ENCODE measurements around the gene OSBPL6. TPM values are rescaled to one million over a fixed set of nuclear protein-coding genes. Genes with fewer than 3 reads are reported as not detected.

OSBPL6 gene
- polyA plus RNA-seq, 1 donor (not counting 4 experiments of a cell fraction or from before 2014, with no cell fraction given) = 11.6 TPM

GRCh38 chr2:178291703-178292102, 97.4 kb downstream of the OSBPL6 start:
- Histone ChIP-seq H3K4me1 (ENCODE audit: control insufficient read depth, extremely low read depth, insufficient read depth, low read length) (no peaks in the 10 kb centered on the region), H3K36me3 (ENCODE audit: control insufficient read depth in 2 of 2, extremely low read depth in 1 of 2, insufficient read depth in 2 of 2, low read length in 2 of 2) (no peaks in the 10 kb centered on the region), H3K4me3 (ENCODE audit: control insufficient read depth in 2 of 3, extremely low read depth in 1 of 3, insufficient read depth in 2 of 3, low read depth in 1 of 3, low read length in 3 of 3) (no peak overlapping the region), H3K9me1 (ENCODE audit: control insufficient read depth, extremely low read depth, insufficient read depth, low read length) (no peaks in the 10 kb centered on the region), H3K9me3 (ENCODE audit: control insufficient read depth, low read depth, low read length) (no peaks in the 10 kb centered on the region), H2AFZ (ENCODE audit: control insufficient read depth, low read length) (no peak overlapping the region), H3K9ac (ENCODE audit: control insufficient read depth, extremely low read depth, insufficient read depth, low read length) (no peak overlapping the region), H3K79me2 (ENCODE audit: control insufficient read depth, insufficient read depth, low read length) (no peaks in the 10 kb centered on the region), H3K27ac (ENCODE audit: control insufficient read depth, insufficient read depth, low read length) (no peak overlapping the region), H3K27me3 (ENCODE audit: control insufficient read depth, extremely low read depth, insufficient read depth, low read length) (no peaks in the 10 kb centered on the region), H4K20me1 (ENCODE audit: control insufficient read depth, extremely low read depth, insufficient read depth, low read length) (no peaks in the 10 kb centered on the region), H3K4me2 (ENCODE audit: control insufficient read depth, extremely low read depth, insufficient read depth, low read depth, low read length) (no peak overlapping the region)
- TF ChIP-seq EZH2 (IDR thresholded peaks at IDR 0.05; ENCODE audit: low read length) (no peak), CTCF (optimal IDR thresholded peaks at IDR 0.05 in 1 of 3, IDR thresholded peaks at IDR 0.05 in 1 of 3, conservative IDR thresholded peaks at IDR 0.05 in 1 of 3; ENCODE audit: extremely low read depth in 1 of 3, insufficient read depth in 2 of 3, low read length in 3 of 3) (no peak)
- FAIRE-seq = no peak
- DNase-seq (ENCODE audit: low read depth, low spot score) = no peak
- dilution Hi-C loops (cut with MboI; ENCODE audit: extremely low pct_ligation_motif_present, low sequenced_read_pairs) = no loop called here

- Histone ChIP-seq H4K20me1 (ENCODE audit: control insufficient read depth, extremely low read depth, insufficient read depth, low read length) (no peaks in the 10 kb centered on the region), H3K4me3 (ENCODE audit: control insufficient read depth in 2 of 3, extremely low read depth in 1 of 3, insufficient read depth in 2 of 3, low read depth in 1 of 3, low read length in 3 of 3) (no peak overlapping the region), H2AFZ (ENCODE audit: control insufficient read depth, low read length) (no peak overlapping the region), H3K36me3 (ENCODE audit: control insufficient read depth in 2 of 2, extremely low read depth in 1 of 2, insufficient read depth in 2 of 2, low read length in 2 of 2) (no peaks in the 10 kb centered on the region), H3K9me1 (ENCODE audit: control insufficient read depth, extremely low read depth, insufficient read depth, low read length) (no peaks in the 10 kb centered on the region), H3K79me2 (ENCODE audit: control insufficient read depth, insufficient read depth, low read length) (no peaks in the 10 kb centered on the region), H3K4me1 (ENCODE audit: control insufficient read depth, extremely low read depth, insufficient read depth, low read length) (no peaks in the 10 kb centered on the region), H3K27me3 (ENCODE audit: control insufficient read depth, extremely low read depth, insufficient read depth, low read length) (no peaks in the 10 kb centered on the region), H3K4me2 (ENCODE audit: control insufficient read depth, extremely low read depth, insufficient read depth, low read depth, low read length) (no peak overlapping the region), H3K27ac (ENCODE audit: control insufficient read depth, insufficient read depth, low read length) (no peak overlapping the region), H3K9me3 (ENCODE audit: control insufficient read depth, low read depth, low read length) (no peaks in the 10 kb centered on the region), H3K9ac (ENCODE audit: control insufficient read depth, extremely low read depth, insufficient read depth, low read length) (no peak overlapping the region)
- DNase-seq (ENCODE audit: low read depth, low spot score) (no peak), FAIRE-seq (no peak)
- dilution Hi-C loops (cut with MboI; ENCODE audit: extremely low pct_ligation_motif_present, low sequenced_read_pairs) = no loop called here
- no peak for TF ChIP-seq EZH2 (IDR thresholded peaks at IDR 0.05; ENCODE audit: low read length)
Measured at GRCh38 chr2:178292586-178292985, 98.3 kb downstream of the OSBPL6 start.

GRCh38 chr2:178295115-178295514, 100.8 kb downstream of the OSBPL6 start:
- H3K27ac ChIP-seq (ENCODE audit: control insufficient read depth, insufficient read depth, low read length) = no peak overlapping the region
- no peaks in the 10 kb centered on the region for H3K9me3 ChIP-seq (ENCODE audit: control insufficient read depth, low read depth, low read length)
- no peak overlapping the region for H3K4me2 ChIP-seq (ENCODE audit: control insufficient read depth, extremely low read depth, insufficient read depth, low read depth, low read length)
- H4K20me1 ChIP-seq (ENCODE audit: control insufficient read depth, extremely low read depth, insufficient read depth, low read length) = no peaks in the 10 kb centered on the region
- no peaks in the 10 kb centered on the region for H3K79me2 ChIP-seq (ENCODE audit: control insufficient read depth, insufficient read depth, low read length)
- peaks cover 13% of the 10 kb centered on the region for H3K4me1 ChIP-seq (ENCODE audit: control insufficient read depth, extremely low read depth, insufficient read depth, low read length)
- FAIRE-seq = no peak
- no peak for DNase-seq (ENCODE audit: low read depth, low spot score)
- dilution Hi-C loops (cut with MboI; ENCODE audit: extremely low pct_ligation_motif_present, low sequenced_read_pairs) = no loop called here
- no peaks in the 10 kb centered on the region for H3K36me3 ChIP-seq (ENCODE audit: control insufficient read depth in 2 of 2, extremely low read depth in 1 of 2, insufficient read depth in 2 of 2, low read length in 2 of 2)
- no peak overlapping the region for H2AFZ ChIP-seq (ENCODE audit: control insufficient read depth, low read length)
- TF ChIP-seq EZH2 (IDR thresholded peaks at IDR 0.05; ENCODE audit: low read length) (no peak), CTCF (optimal IDR thresholded peaks at IDR 0.05 in 1 of 3, IDR thresholded peaks at IDR 0.05 in 1 of 3, conservative IDR thresholded peaks at IDR 0.05 in 1 of 3; ENCODE audit: extremely low read depth in 1 of 3, insufficient read depth in 2 of 3, low read length in 3 of 3) (no peak)
- no peak overlapping the region for H3K4me3 ChIP-seq (ENCODE audit: control insufficient read depth in 2 of 3, extremely low read depth in 1 of 3, insufficient read depth in 2 of 3, low read depth in 1 of 3, low read length in 3 of 3)
- H3K9ac ChIP-seq (ENCODE audit: control insufficient read depth, extremely low read depth, insufficient read depth, low read length) = no peak overlapping the region
- H3K9me1 ChIP-seq (ENCODE audit: control insufficient read depth, extremely low read depth, insufficient read depth, low read length) = no peaks in the 10 kb centered on the region
- H3K27me3 ChIP-seq (ENCODE audit: control insufficient read depth, extremely low read depth, insufficient read depth, low read length) = no peaks in the 10 kb centered on the region

All from keratinocyte (primary cell).